ENCODE data around the gene RPS3. TPM values are rescaled to one million over a fixed set of nuclear protein-coding genes. Genes with fewer than 3 reads are reported as not detected.

The RPS3 gene
- total RNA-seq, 3 donors from 2014 or later (not counting 1 experiment from before 2014, with no cell fraction given) = 2,027 to 2,376 (median 2,290) TPM

DNA sequence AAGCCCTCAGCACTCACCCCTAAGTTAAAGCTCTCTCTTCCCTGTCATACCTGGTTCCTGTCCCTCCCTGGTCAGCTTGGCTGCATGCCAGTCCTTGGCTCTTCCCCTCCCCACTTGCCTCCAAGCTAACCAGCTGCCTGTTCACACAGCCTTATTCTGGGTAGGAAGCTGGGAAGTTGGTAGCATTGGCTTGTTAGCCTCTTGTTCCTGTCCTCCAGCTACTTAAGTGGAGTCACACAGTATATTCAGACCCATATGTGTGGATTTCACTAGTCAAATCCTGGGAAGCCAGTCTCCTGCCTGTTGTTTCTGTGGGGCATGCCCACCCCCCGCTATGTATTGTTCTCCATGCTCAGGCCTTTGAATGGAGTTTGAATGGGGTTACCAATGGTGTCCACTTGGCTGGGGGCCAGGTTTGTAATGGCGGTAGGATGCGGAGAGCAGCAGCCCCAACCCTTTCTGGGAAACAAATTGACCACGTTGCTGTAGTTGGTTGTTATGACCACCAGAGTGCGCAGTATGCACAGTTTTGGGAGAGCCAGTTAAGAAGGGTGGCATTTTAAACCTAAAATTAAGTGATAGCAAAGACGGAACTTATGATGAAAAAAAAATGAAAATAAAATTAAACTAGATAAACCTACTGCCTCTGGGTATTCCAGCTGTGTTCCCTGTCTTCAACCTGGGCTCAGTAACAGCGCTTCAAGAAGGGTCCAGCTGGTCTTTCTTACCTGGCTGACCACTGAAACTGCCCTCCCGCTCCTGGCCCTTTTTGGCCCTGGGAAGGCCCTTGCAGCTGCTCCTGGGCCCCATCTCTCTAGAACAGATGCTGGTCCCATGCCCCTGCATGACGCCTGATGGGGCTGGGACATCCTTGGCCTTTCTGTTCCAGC, 10.7 kb upstream of the RPS3 start:
- DNase-seq = peak; percentile 49 to 89
- intact Hi-C loops (cut with micrococcal nuclease) = loop anchor here (1.0 kb wide), 3 partner anchors 42 to 144 kb away; no protein-coding TSS in a partner anchor

DNA sequence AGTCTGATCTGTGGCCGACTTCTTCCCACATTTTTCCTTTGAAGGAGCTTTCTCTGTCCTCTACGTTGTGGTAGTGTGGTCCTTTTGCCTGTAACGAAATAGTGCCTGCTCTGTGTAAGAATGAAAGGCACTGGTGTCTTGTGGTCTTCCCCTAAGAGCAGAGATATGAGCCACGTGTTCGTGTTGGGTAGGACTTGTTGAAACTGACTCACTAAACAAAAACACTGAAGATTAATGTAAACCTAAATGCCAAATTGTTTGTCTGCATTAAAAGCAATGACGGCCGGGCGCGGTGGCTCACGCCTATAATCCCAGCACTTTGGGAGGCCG, 10.1 kb upstream of the RPS3 start:
- peaks cover 13% of the 10 kb centered on the region for H3K4me1 ChIP-seq (ENCODE audit: control insufficient read depth, insufficient read depth, low read length)
- no peak overlapping the region for H3K27ac ChIP-seq (ENCODE audit: low read length)
- no peaks in the 10 kb centered on the region for H3K27me3 ChIP-seq (ENCODE audit: control insufficient read depth, insufficient read depth, low read length)
- Mint-ChIP-seq H3K4me1 (peaks cover 5 to 6% of the 10 kb centered on the region in 2 donors), H3K4me3 (no peak overlapping the region), H3K36me3 (no peaks in the 10 kb centered on the region), H3K27me3 (ENCODE audit: low read depth in 2 of 2) (no peaks in the 10 kb centered on the region), H3K27ac (no peak overlapping the region), H3K9me3 (no peaks in the 10 kb centered on the region)
- TF ChIP-seq, protein P1, sequence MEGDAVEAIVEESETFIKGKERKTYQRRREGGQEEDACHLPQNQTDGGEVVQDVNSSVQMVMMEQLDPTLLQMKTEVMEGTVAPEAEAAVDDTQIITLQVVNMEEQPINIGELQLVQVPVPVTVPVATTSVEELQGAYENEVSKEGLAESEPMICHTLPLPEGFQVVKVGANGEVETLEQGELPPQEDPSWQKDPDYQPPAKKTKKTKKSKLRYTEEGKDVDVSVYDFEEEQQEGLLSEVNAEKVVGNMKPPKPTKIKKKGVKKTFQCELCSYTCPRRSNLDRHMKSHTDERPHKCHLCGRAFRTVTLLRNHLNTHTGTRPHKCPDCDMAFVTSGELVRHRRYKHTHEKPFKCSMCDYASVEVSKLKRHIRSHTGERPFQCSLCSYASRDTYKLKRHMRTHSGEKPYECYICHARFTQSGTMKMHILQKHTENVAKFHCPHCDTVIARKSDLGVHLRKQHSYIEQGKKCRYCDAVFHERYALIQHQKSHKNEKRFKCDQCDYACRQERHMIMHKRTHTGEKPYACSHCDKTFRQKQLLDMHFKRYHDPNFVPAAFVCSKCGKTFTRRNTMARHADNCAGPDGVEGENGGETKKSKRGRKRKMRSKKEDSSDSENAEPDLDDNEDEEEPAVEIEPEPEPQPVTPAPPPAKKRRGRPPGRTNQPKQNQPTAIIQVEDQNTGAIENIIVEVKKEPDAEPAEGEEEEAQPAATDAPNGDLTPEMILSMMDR (IDR thresholded peaks at IDR 0.05) = no peak
- ATAC-seq (no peak), DNase-seq (no peak)
- H3K36me3 ChIP-seq (ENCODE audit: control insufficient read depth, insufficient read depth, low read length) = no peaks in the 10 kb centered on the region
- H3K9me3 ChIP-seq (ENCODE audit: control insufficient read depth, insufficient read depth, low read length) = no peaks in the 10 kb centered on the region
- no peak overlapping the region for H3K4me3 ChIP-seq (ENCODE audit: low read length)
- intact Hi-C loops (cut with micrococcal nuclease) = no loop called here
- WGBS (ENCODE audit: insufficient coverage) = 77% methylated on average over 11 of the region's 11 CpGs

More for the DNA sequence above, 10.7 kb upstream of the RPS3 start:
- Histone ChIP-seq H3K27ac (ENCODE audit: low read length) (no peak overlapping the region), H3K4me1 (ENCODE audit: control insufficient read depth, insufficient read depth, low read length) (peaks cover 19% of the 10 kb centered on the region), H3K27me3 (ENCODE audit: control insufficient read depth, insufficient read depth, low read length) (no peaks in the 10 kb centered on the region), H3K4me3 (ENCODE audit: low read length) (no peak overlapping the region), H3K36me3 (ENCODE audit: control insufficient read depth, insufficient read depth, low read length) (no peaks in the 10 kb centered on the region), H3K9me3 (ENCODE audit: control insufficient read depth, insufficient read depth, low read length) (no peaks in the 10 kb centered on the region)
- H3K4me1 Mint-ChIP-seq = peaks cover 11 to 12% of the 10 kb centered on the region in 2 donors
- H3K36me3 Mint-ChIP-seq = no peaks in the 10 kb centered on the region
- 34% methylated on average over 8 of the region's 9 CpGs for WGBS (ENCODE audit: insufficient coverage)
- H3K9me3 Mint-ChIP-seq = no peaks in the 10 kb centered on the region
- H3K27me3 Mint-ChIP-seq (ENCODE audit: low read depth in 2 of 2) = no peaks in the 10 kb centered on the region
- no peak overlapping the region for H3K27ac Mint-ChIP-seq
- H3K4me3 Mint-ChIP-seq = no peak overlapping the region
- peak; percentile 85 to 91 (median 88) for ATAC-seq
- TF ChIP-seq, protein P1 (IDR thresholded peaks at IDR 0.05) = peak; percentile 85

DNA sequence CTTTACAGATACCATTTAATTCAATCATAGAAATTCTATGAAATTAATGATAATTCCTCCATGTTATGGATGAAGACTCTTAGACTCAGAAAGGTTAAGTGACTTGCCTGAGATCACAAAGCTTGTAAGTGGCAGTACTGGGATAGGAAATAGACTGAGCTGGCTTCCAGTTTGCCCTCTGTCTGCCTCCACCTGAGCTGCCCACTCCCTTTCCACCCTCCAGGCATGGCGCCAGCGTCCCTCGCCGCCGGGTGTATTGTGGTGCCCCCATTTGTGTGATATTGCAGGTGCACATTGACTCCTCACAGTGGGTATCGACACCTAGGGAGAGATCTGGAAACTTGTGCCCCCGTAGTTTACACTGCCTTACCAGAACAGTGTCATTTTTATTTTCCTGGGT, 9.4 kb upstream of the RPS3 start:
- TF ChIP-seq, protein P1 (IDR thresholded peaks at IDR 0.05) = no peak
- peaks cover 9% of the 10 kb centered on the region for H3K4me1 ChIP-seq (ENCODE audit: control insufficient read depth, insufficient read depth, low read length)
- no peaks in the 10 kb centered on the region for H3K27me3 ChIP-seq (ENCODE audit: control insufficient read depth, insufficient read depth, low read length)
- Mint-ChIP-seq H3K36me3 (no peaks in the 10 kb centered on the region), H3K9me3 (no peaks in the 10 kb centered on the region), H3K4me3 (no peak overlapping the region), H3K27ac (no peak overlapping the region), H3K4me1 (no peaks in the 10 kb centered on the region), H3K27me3 (ENCODE audit: low read depth in 2 of 2) (peaks cover 0 to 2% of the 10 kb centered on the region in 2 donors)
- no peak overlapping the region for H3K27ac ChIP-seq (ENCODE audit: low read length)
- no peaks in the 10 kb centered on the region for H3K9me3 ChIP-seq (ENCODE audit: control insufficient read depth, insufficient read depth, low read length)
- intact Hi-C loops (cut with micrococcal nuclease) = no loop called here
- no peaks in the 10 kb centered on the region for H3K36me3 ChIP-seq (ENCODE audit: control insufficient read depth, insufficient read depth, low read length)
- DNase-seq = no peak
- 89% methylated on average over 7 of the region's 7 CpGs for WGBS (ENCODE audit: insufficient coverage)
- ATAC-seq = no peak
- H3K4me3 ChIP-seq (ENCODE audit: low read length) = no peak overlapping the region

All from natural killer cell (primary cell).